PFSK-1 (cell line): ENCODE results near the gene UQCR11.

Experiments used
- FOXP2 ChIP-seq: optimal IDR thresholded peaks from 2 replicates; pipeline ENCODE3; 2011; ENCODE audit warnings: borderline replicate concordance, control low read depth, inconsistent platforms; ENCODE audit not compliant: insufficient read depth; ENCODE audit errors: extremely low read length, extremely low read depth
- POLR2AphosphoS5 ChIP-seq: IDR thresholded peaks from 2 replicates; pipeline ENCODE4 v1.6.1; 2012; ENCODE audit warnings: low read depth, mild to moderate bottlenecking, control low read depth, low read length, moderate library complexity
- REST ChIP-seq, 2 experiments: IDR thresholded peaks; 2 replicates each; pipeline versions ENCODE4 v1.6.1 to v1.8.0; 2011 to 2012; ENCODE audit warnings: low read depth in 2 of 2, low read length in 2 of 2, control low read depth in 1 of 2, inconsistent platforms in 1 of 2, mild to moderate bottlenecking in 1 of 2, moderate library complexity in 1 of 2; ENCODE audit not compliant: insufficient read depth in 1 of 2
- SIN3A ChIP-seq: IDR thresholded peaks from 2 replicates; pipeline ENCODE4 v1.6.1; 2012; ENCODE audit warnings: mild to moderate bottlenecking, low read length, moderate library complexity, borderline replicate concordance; ENCODE audit not compliant: insufficient read depth
- TAF1 ChIP-seq: IDR thresholded peaks from 2 replicates; pipeline ENCODE4 v1.6.1; 2012; ENCODE audit warnings: low read length, control low read depth, borderline replicate concordance; ENCODE audit not compliant: insufficient read depth

GRCh38 chr19:1593501-1593772 lies 11.8 kb downstream of the UQCR11 start:
- no peak for TF ChIP-seq SIN3A
- TF ChIP-seq REST (IDR thresholded peaks at IDR 0.05; ENCODE audit: insufficient read depth in 1 of 2, low read depth in 2 of 2, low read length in 2 of 2), result no peak
- no peak for TF ChIP-seq POLR2AphosphoS5
- TF ChIP-seq TAF1, result no peak
- no peak for TF ChIP-seq FOXP2
